Testis (tissue), 3 donors: ENCODE results near the gene GABRE. TPM values are rescaled to one million over a fixed set of nuclear protein-coding genes. Genes with fewer than 3 reads are reported as not detected.

Experiments used
- DNase-seq: peaks from one replicate; pipeline ENCODE4 v3.0.0-alpha.2; 2019
- H3K27ac ChIP-seq, 2 donors: fragments of 200-600 bp; sonication (generic); one replicate each; pipeline ENCODE4 v1.5.1; 2019
- H3K27me3 ChIP-seq: fragments of 200-600 bp; sonication (generic); one replicate; pipeline ENCODE4 v1.5.1; 2019
- H3K36me3 ChIP-seq: fragments of 200-600 bp; sonication (generic); one replicate; pipeline ENCODE4 v1.5.1; 2017; ENCODE audit warnings: low read depth; ENCODE audit errors: missing control alignments
- H3K4me1 ChIP-seq: fragments of 200-600 bp; sonication (generic); one replicate; pipeline ENCODE4 v1.5.1; 2019
- H3K4me3 ChIP-seq, 2 donors: fragments of 200-600 bp; sonication (generic); one replicate each; pipeline ENCODE4 v1.5.1; 2017 to 2019
- H3K9me3 ChIP-seq: fragments of 200-600 bp; sonication (generic); one replicate; pipeline ENCODE4 v1.5.1; 2017
- CTCF ChIP-seq, 3 experiments: fragments of 450-650 bp in 2 of 3; fragments of 200-600 bp in 1 of 3; sonication (generic) in 1 of 3; IDR thresholded peaks; one replicate each; pipeline ENCODE4 v1.5.1; 2016 to 2019; ENCODE audit warnings: antibody characterized with exemption in 3 of 3, mild to moderate bottlenecking in 2 of 3, moderate library complexity in 1 of 3
- POLR2A ChIP-seq: fragments of 450-650 bp; IDR thresholded peaks from one replicate; pipeline ENCODE4 v1.6.1; 2017; ENCODE audit warnings: antibody characterized with exemption, mild to moderate bottlenecking, moderate library complexity
- WGBS, 2 donors: methylation state at CpG; one replicate each; pipeline ENCODE4 v1.1.5; 2018; 5-methylcytosine and 5-hydroxymethylcytosine counted together
- intact Hi-C: fragments of 100-400 bp; cut with DNase I; formaldehyde crosslinking; loops from one replicate; pipeline ENCODE4 v1.15.1; 2023; ENCODE audit warnings: low total_unique reads
- polyA plus RNA-seq: library from polyadenylated mRNA; stranded (reverse); fragments of 350-450 nt; fragmentation: Illumina TruSeq; extraction: RNeasy Lipid Tissue Mini Kit (QIAGEN cat#74804); gene quantifications from one replicate; pipeline ENCODE4 v1.2.3, GENCODE V29; 2014; ENCODE audit warnings: low read depth, low replicate concordance; ENCODE audit not compliant: insufficient read depth
- total RNA-seq, 2 donors: library from RNA; depleted of rRNA; stranded (reverse); fragments of >200 nt; gene quantifications; one replicate each; pipeline ENCODE4 v1.2.3, GENCODE V29; 2016

GABRE gene
- total and polyA plus RNA-seq, 3 donors from 2014 or later: 7.9 to 9.7 (median 9.3) TPM

- Histone ChIP-seq H3K9me3 (no peaks in the 10 kb centered on the region), H3K36me3 (no peaks in the 10 kb centered on the region), H3K27me3 (no peaks in the 10 kb centered on the region), H3K27ac (no peak overlapping the region), H3K4me1 (no peaks in the 10 kb centered on the region), H3K4me3 (no peak overlapping the region)
- DNase-seq: no peak
- TF ChIP-seq POLR2A (no peak), CTCF (IDR thresholded peaks at IDR 0.05) (no peak)
- 70 to 89% methylated on average over 5 of the region's 5 CpGs for WGBS, 2 donors
- intact Hi-C loops: no loop called here
These were observed 21.9 kb upstream of the GABRE start for GRCh38 chrX:151996347-151996746.

- intact Hi-C loops: no loop called here
- no peak for DNase-seq
- no peak for TF ChIP-seq POLR2A
- no peak for TF ChIP-seq CTCF (IDR thresholded peaks at IDR 0.05)
- no peak overlapping the region for H3K27ac ChIP-seq
- no peak overlapping the region for H3K4me3 ChIP-seq
- H3K27me3 ChIP-seq: no peaks in the 10 kb centered on the region
- H3K4me1 ChIP-seq: no peaks in the 10 kb centered on the region
- no peaks in the 10 kb centered on the region for H3K36me3 ChIP-seq
- H3K9me3 ChIP-seq: no peaks in the 10 kb centered on the region
- WGBS, 2 donors: 86% methylated on average over 2 to 3 of the region's 3 CpGs
These were observed 20.0 kb upstream of the GABRE start for GRCh38 chrX:151994476-151994875.

- H3K27ac ChIP-seq: no peak overlapping the region
- H3K27me3 ChIP-seq: no peaks in the 10 kb centered on the region
- no peak overlapping the region for H3K4me3 ChIP-seq
- H3K36me3 ChIP-seq: no peaks in the 10 kb centered on the region
- 34 to 46% methylated on average over 3 of the region's 3 CpGs for WGBS, 2 donors
- DNase-seq: no peak
- intact Hi-C loops: no loop called here
- no peak for TF ChIP-seq POLR2A
- no peak for TF ChIP-seq CTCF (IDR thresholded peaks at IDR 0.05)
- no peaks in the 10 kb centered on the region for H3K9me3 ChIP-seq
- H3K4me1 ChIP-seq: no peaks in the 10 kb centered on the region
These were observed 14.3 kb upstream of the GABRE start for GRCh38 chrX:151988706-151989299.

GRCh38 chrX:151987108-151987507 is 12.6 kb upstream of the GABRE start:
- WGBS, 2 donors: 68 to 71% methylated on average over 4 of the region's 4 CpGs

More at GRCh38 chrX:151987108-151987507, 12.6 kb upstream of the GABRE start:
- Histone ChIP-seq H3K27me3 (no peaks in the 10 kb centered on the region), H3K9me3 (no peaks in the 10 kb centered on the region), H3K4me3 (no peak overlapping the region), H3K36me3 (no peaks in the 10 kb centered on the region), H3K27ac (no peak overlapping the region), H3K4me1 (no peaks in the 10 kb centered on the region)
- intact Hi-C loops: no loop called here
- DNase-seq: no peak
- TF ChIP-seq POLR2A (no peak), CTCF (IDR thresholded peaks at IDR 0.05) (no peak)
